GM18870 (cell line): ENCODE measurements around the gene RIPPLY1.

ENCODE experiments used
- ATAC-seq: cut with Tn5 transposase; IDR thresholded peaks from one replicate; pipeline ENCODE4 v1.9.1; 2021; ENCODE audit warnings: moderate library complexity; ENCODE audit not compliant: unreplicated experiment

RIPPLY1 gene

GRCh38 chrX:106862972-106863688 is 40.0 kb downstream of the RIPPLY1 start:
- peak; percentile 67 for ATAC-seq
